ENCODE data around the gene SLC9A1.

Gene SLC9A1

GRCh38 chr1:27153927-27154358 is 982 bp downstream of the SLC9A1 start:
- Histone ChIP-seq H3K9ac (no peak overlapping the region; the same call in 1 of the 2 replicates), H2AFZ (ENCODE audit: low read depth) (no peak overlapping the region), H3K79me2 (ENCODE audit: insufficient read depth, low read depth) (0 out of 2 replicates have a peak, but pooled peaks cover 4% of the 10 kb centered on the region)

GRCh38 chr1:27153549-27153886 is 1.4 kb downstream of the SLC9A1 start:
- Histone ChIP-seq H3K36me3 (ENCODE audit: insufficient read depth) (no peaks in the 10 kb centered on the region), H3K4me2 (peak overlapping the region; percentile 90; the same call in 1 of the 2 replicates), H4K20me1 (ENCODE audit: insufficient read depth) (no peaks in the 10 kb centered on the region), H2AFZ (ENCODE audit: low read depth) (no peak overlapping the region), H3K9ac (no peak overlapping the region), H3K4me1 (ENCODE audit: low read depth, poor library complexity, severe bottlenecking) (peaks cover 21% of the 10 kb centered on the region), H3K79me2 (ENCODE audit: insufficient read depth, low read depth) (0 out of 2 replicates have a peak, but pooled peaks cover 4% of the 10 kb centered on the region), H3K4me3 (IDR thresholded peaks at IDR 0.05; ENCODE audit: insufficient read depth, low read depth, low read length) (no peak overlapping the region), H3K27me3 (ENCODE audit: insufficient read depth, low read depth) (no peaks in the 10 kb centered on the region), H3K27ac (no peak overlapping the region)
- no peak for TF ChIP-seq CTCF (conservative IDR thresholded peaks at IDR 0.05; ENCODE audit: low read depth, low read length)

More at GRCh38 chr1:27153927-27154358, 982 bp downstream of the SLC9A1 start:
- Histone ChIP-seq H3K4me3 (IDR thresholded peaks at IDR 0.05; ENCODE audit: insufficient read depth, low read depth, low read length) (no peak overlapping the region), H3K4me2 (peak overlapping the region; percentile 90; the same call in 1 of the 2 replicates), H3K36me3 (ENCODE audit: insufficient read depth) (no peaks in the 10 kb centered on the region), H3K27me3 (ENCODE audit: insufficient read depth, low read depth) (no peaks in the 10 kb centered on the region), H3K4me1 (ENCODE audit: low read depth, poor library complexity, severe bottlenecking) (peaks cover 21% of the 10 kb centered on the region), H3K27ac (no peak overlapping the region), H4K20me1 (ENCODE audit: insufficient read depth) (no peaks in the 10 kb centered on the region)
- TF ChIP-seq CTCF (conservative IDR thresholded peaks at IDR 0.05; ENCODE audit: low read depth, low read length) = no peak

- Histone ChIP-seq H3K27me3 (ENCODE audit: insufficient read depth, low read depth) (no peaks in the 10 kb centered on the region), H2AFZ (ENCODE audit: low read depth) (no peak overlapping the region), H3K4me1 (ENCODE audit: low read depth, poor library complexity, severe bottlenecking) (peaks cover 21% of the 10 kb centered on the region), H3K27ac (no peak overlapping the region), H3K36me3 (ENCODE audit: insufficient read depth) (no peaks in the 10 kb centered on the region), H3K4me3 (IDR thresholded peaks at IDR 0.05; ENCODE audit: insufficient read depth, low read depth, low read length) (no peak overlapping the region), H4K20me1 (ENCODE audit: insufficient read depth) (no peaks in the 10 kb centered on the region), H3K79me2 (ENCODE audit: insufficient read depth, low read depth) (0 out of 2 replicates have a peak, but pooled peaks cover 4% of the 10 kb centered on the region), H3K4me2 (peak overlapping the region; percentile 90; the same call in 1 of the 2 replicates), H3K9ac (no peak overlapping the region)
- TF ChIP-seq CTCF (conservative IDR thresholded peaks at IDR 0.05; ENCODE audit: low read depth, low read length) = no peak
Measured at GRCh38 chr1:27152829-27153548, 1.9 kb downstream of the SLC9A1 start.

GRCh38 chr1:27152004-27152828 is 2.7 kb downstream of the SLC9A1 start:
- Histone ChIP-seq H3K9ac (no peak overlapping the region), H4K20me1 (ENCODE audit: insufficient read depth) (no peaks in the 10 kb centered on the region), H3K4me1 (ENCODE audit: low read depth, poor library complexity, severe bottlenecking) (peaks cover 21% of the 10 kb centered on the region), H3K79me2 (ENCODE audit: insufficient read depth, low read depth) (0 out of 2 replicates have a peak, but pooled peaks cover 4% of the 10 kb centered on the region), H3K36me3 (ENCODE audit: insufficient read depth) (no peaks in the 10 kb centered on the region), H2AFZ (ENCODE audit: low read depth) (no peak overlapping the region), H3K27me3 (ENCODE audit: insufficient read depth, low read depth) (no peaks in the 10 kb centered on the region), H3K27ac (no peak overlapping the region), H3K4me3 (IDR thresholded peaks at IDR 0.05; ENCODE audit: insufficient read depth, low read depth, low read length) (no peak overlapping the region), H3K4me2 (no peak overlapping the region)
- no peak for TF ChIP-seq CTCF (conservative IDR thresholded peaks at IDR 0.05; ENCODE audit: low read depth, low read length)
